ENCODE data around the gene MAP4K5.
"Not testable (repeated sequence)": the region's sequence is repeated elsewhere in the genome, so short reads cannot be mapped to it uniquely, and the experiment has no call there.

Gene MAP4K5

GRCh38 chr14:50531595-50532501, 521 bp downstream of the MAP4K5 start:
- peak; percentile 20 for DNase-seq (ENCODE audit: low read depth)

- DNase-seq (ENCODE audit: low read depth), result no peak
These were observed 1.5 kb downstream of the MAP4K5 start for GRCh38 chr14:50530794-50531365.

- DNase-seq (ENCODE audit: low read depth), result no peak
These were observed 2.0 kb downstream of the MAP4K5 start for GRCh38 chr14:50530358-50530757.

- DNase-seq (ENCODE audit: low read depth), result no peak
These were observed 2.8 kb downstream of the MAP4K5 start for GRCh38 chr14:50529288-50530179.

GRCh38 chr14:50528000-50528399, 4.4 kb downstream of the MAP4K5 start:
- DNase-seq (ENCODE audit: low read depth), result no peak

- no peak for DNase-seq (ENCODE audit: low read depth)
These were observed 7.4 kb downstream of the MAP4K5 start for GRCh38 chr14:50524731-50525515.

- no peak for DNase-seq (ENCODE audit: low read depth)
These were observed 8.3 kb downstream of the MAP4K5 start for GRCh38 chr14:50524060-50524459.

GRCh38 chr14:50523271-50524041, 8.9 kb downstream of the MAP4K5 start:
- no peak for DNase-seq (ENCODE audit: low read depth)

GRCh38 chr14:50521912-50522341, 10.4 kb downstream of the MAP4K5 start:
- no peak for DNase-seq (ENCODE audit: low read depth)

- peak; percentile 25 for DNase-seq (ENCODE audit: low read depth)
These were observed 11.2 kb downstream of the MAP4K5 start for GRCh38 chr14:50520947-50521815.

GRCh38 chr14:50516091-50516490, 16.3 kb downstream of the MAP4K5 start:
- no peak for DNase-seq (ENCODE audit: low read depth)

- DNase-seq (ENCODE audit: low read depth), result no peak
These were observed 19.9 kb downstream of the MAP4K5 start for GRCh38 chr14:50512463-50512862.

- no peak for DNase-seq (ENCODE audit: low read depth)
These were observed 22.2 kb downstream of the MAP4K5 start for GRCh38 chr14:50510157-50510556.

GRCh38 chr14:50507078-50507477, 25.3 kb downstream of the MAP4K5 start:
- DNase-seq (ENCODE audit: low read depth), result not testable (repeated sequence)

- no peak for DNase-seq (ENCODE audit: low read depth)
These were observed 30.7 kb downstream of the MAP4K5 start for GRCh38 chr14:50501642-50502041.

- DNase-seq (ENCODE audit: low read depth), result no peak
These were observed 35.0 kb downstream of the MAP4K5 start for GRCh38 chr14:50497351-50497750.

- no peak for DNase-seq (ENCODE audit: low read depth)
These were observed 42.5 kb downstream of the MAP4K5 start for GRCh38 chr14:50489851-50490250.

- DNase-seq (ENCODE audit: low read depth), result no peak
These were observed 43.8 kb downstream of the MAP4K5 start for GRCh38 chr14:50488521-50488920.

GRCh38 chr14:50479041-50479440, 53.3 kb downstream of the MAP4K5 start:
- no peak for DNase-seq (ENCODE audit: low read depth)

GRCh38 chr14:50477760-50478159, 54.6 kb downstream of the MAP4K5 start:
- DNase-seq (ENCODE audit: low read depth), result no peak

Measured in stimulated activated CD8-positive, alpha-beta memory T cell treated with anti-CD3 and anti-CD28 coated beads, Interleukin-12 subunit alpha, Interleukin-12 subunit beta, amount 100 ng/mL, for 4 hours (primary cell).